Epithelial cell of proximal tubule (primary cell): ENCODE results near the gene NAV3. TPM values are rescaled to one million over a fixed set of nuclear protein-coding genes. Genes with fewer than 3 reads are reported as not detected.

Experiments used
- DNase-seq: peaks from one replicate; pipeline ENCODE4 v3.0.0-alpha.2; 2011; ENCODE audit warnings: low read depth
- H3K4me3 ChIP-seq: 2 replicates; pipeline ENCODE4 v1.5.1; 2011; ENCODE audit warnings: low read depth, mild to moderate bottlenecking, low read length
- total RNA-seq: library from RNA; depleted of rRNA; stranded (reverse); fragments of >200 nt; gene quantifications from 2 replicates; pipeline ENCODE4 v1.2.3, GENCODE V29; 2015
- TF ChIP-seq, protein P1 (sequence below): conservative IDR thresholded peaks from 2 replicates; pipeline ENCODE4 v1.5.1; 2012; ENCODE audit warnings: low read depth, mild to moderate bottlenecking, low read length

NAV3 gene
- total RNA-seq, 1 donor from 2014 or later: 15.5 TPM

DNA sequence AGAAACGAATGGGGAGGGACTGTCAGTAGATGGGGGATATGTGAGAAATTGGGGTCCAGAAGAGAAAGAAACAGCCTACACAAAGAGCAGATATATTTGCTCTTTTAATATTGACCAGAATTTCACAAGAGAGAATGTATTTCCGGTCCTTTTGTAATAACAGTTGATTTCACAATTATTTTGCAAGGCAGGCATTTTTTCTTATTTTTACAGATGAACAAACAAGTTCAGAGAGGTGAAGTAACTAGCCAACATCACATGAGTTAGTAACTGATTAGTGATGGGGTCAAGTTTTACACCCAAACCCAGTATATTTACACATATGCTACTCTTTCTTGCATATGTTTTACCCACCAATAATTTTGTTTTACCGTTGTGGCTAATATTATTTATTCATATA, 188.2 kb downstream of the NAV3 start:
- TF ChIP-seq, protein P1, sequence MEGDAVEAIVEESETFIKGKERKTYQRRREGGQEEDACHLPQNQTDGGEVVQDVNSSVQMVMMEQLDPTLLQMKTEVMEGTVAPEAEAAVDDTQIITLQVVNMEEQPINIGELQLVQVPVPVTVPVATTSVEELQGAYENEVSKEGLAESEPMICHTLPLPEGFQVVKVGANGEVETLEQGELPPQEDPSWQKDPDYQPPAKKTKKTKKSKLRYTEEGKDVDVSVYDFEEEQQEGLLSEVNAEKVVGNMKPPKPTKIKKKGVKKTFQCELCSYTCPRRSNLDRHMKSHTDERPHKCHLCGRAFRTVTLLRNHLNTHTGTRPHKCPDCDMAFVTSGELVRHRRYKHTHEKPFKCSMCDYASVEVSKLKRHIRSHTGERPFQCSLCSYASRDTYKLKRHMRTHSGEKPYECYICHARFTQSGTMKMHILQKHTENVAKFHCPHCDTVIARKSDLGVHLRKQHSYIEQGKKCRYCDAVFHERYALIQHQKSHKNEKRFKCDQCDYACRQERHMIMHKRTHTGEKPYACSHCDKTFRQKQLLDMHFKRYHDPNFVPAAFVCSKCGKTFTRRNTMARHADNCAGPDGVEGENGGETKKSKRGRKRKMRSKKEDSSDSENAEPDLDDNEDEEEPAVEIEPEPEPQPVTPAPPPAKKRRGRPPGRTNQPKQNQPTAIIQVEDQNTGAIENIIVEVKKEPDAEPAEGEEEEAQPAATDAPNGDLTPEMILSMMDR: no peak
- no peak for DNase-seq
- H3K4me3 ChIP-seq: no peak overlapping the region

DNA sequence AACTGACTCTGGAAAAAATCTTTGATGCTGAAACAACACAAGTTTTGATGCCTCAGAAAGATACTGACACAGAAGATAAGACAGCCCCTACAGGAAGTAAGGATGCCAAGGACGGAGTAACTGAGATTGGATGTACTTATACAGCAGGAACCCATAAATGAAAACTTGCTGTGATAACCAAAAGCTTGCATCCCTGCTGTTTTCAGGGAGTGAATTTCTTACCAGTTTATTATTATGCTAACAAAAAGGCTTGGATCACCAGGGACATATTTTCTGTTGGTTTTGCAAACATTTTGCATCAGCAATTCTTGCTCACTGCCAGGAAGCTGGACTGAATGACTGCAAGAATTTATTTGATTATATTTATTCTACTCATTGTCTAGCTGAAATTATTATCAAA, 197.7 kb downstream of the NAV3 start:
- DNase-seq: no peak
- H3K4me3 ChIP-seq: no peak overlapping the region
- TF ChIP-seq, protein P1: no peak

DNA sequence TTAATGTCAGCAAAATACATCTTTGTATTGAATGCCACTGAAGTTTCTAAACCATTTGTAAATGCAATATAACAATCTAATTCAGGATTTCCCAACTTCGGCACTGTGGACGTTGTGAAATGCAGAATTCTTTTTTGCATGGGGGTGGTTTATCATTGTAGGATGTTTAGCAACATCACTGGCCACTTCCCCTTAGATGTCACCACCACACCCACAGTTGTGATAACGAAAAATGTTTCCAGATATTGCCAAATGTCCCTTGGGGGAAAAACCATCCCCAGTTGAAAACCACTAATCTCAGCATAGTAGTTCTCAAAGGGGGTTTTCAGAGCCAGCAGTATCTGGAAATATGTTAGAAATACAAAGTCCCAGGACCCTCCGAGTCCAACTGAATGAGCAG, 203.3 kb downstream of the NAV3 start:
- TF ChIP-seq, protein P1: no peak
- no peak for DNase-seq
- H3K4me3 ChIP-seq: no peak overlapping the region

DNA sequence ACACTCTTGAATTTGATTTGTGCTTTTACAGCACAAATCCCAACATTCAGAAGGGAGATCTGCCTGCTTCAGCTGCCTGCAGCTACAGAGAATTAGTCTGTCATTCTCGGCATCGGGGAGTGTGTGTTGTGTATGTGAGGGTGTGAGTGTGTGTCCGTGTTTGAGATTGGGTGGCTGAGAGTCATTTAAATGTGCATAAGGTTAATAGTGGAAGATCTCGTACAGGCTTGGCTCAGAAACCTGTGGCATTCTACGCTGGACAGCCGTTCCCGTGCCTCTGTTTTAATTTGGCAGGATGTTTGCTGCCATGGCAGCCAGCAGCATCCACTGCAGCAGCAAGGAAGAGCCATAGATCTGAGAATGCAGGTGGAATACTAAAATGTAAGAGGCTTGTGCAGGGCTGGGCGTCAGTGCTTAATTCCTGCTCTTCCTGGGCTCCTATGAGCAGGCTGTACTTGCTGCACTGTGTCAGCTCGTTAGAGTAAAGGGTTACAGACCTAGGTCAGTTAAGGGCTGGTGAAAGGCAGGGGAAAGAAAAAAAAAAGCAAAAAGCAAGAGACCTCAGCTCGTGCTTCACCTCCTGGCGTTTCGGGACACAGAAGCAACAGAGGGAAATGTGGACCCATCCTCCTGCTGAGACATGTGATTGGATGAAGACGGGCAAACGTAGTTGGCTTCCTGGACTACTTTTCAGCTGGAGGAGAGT, 205.4 kb downstream of the NAV3 start:
- no peak overlapping the region for H3K4me3 ChIP-seq
- no peak for DNase-seq
- TF ChIP-seq, protein P1: no peak

DNA sequence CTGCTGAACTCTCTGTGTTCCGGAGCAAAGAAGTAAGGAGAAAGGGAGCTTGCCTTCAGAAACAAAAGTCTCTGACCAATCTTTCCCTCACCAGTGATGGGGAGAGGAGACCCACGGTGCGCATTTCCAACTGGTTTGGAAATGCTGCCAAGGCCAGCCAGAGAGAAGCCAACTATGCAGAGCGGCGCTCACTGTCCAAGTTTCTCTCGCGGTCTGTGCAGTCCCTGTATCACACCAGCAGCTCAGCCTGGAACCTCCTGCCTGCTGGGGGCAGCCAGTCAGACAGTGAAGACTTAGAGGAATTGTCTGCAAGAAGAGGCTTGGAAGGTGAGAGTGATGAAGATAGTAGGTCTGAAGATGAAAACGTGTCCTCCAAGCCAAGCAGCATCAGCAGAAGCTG, 206.2 kb downstream of the NAV3 start:
- DNase-seq: no peak
- H3K4me3 ChIP-seq: no peak overlapping the region
- TF ChIP-seq, protein P1: no peak

DNA sequence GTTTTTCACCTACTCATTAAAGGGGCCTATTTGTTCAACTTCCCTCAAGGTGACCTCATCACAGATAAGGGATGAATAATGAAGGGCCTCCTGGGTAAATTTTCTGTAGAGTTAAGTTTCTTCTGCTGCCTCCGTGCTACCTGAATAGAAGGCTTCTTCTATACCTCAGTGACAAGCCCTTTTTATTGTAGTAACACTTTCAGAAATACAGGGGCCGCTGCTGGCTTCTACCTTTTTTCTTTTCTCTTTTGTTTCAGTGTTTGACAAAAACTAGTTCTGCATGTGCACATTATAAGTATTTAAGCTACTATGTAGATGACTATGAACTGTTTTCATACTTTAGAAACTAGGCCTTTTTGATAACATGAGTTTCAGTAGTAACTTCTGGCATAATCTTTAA, 207.0 kb downstream of the NAV3 start:
- H3K4me3 ChIP-seq: no peak overlapping the region
- DNase-seq: no peak
- TF ChIP-seq, protein P1: no peak

DNA sequence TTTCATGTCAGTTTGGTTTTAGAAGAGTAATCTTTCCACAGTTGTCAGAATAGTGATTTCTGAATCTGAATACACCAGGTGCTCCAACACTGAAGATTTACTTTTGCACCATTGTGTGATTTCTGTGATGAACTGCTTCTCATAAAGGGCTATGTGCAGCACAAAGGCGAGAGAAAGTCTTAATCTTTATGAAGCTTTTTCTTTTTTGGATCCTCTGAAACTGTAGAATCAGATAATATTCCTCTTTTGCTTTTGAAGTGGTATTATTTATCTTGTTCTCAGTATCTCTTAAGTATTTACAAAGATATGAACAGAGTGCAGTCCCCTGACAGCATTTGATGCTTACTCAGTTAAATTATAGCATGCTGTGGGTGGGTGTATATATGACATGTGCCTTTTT, 207.8 kb downstream of the NAV3 start:
- TF ChIP-seq, protein P1: no peak
- no peak for DNase-seq
- no peak overlapping the region for H3K4me3 ChIP-seq
